Measurements from ENCODE around the gene SRGN.
"Not testable (repeated sequence)": the region's sequence is repeated elsewhere in the genome, so short reads cannot be mapped to it uniquely, and the experiment has no call there.

Gene SRGN

GRCh38 chr10:69087590-69088470, at the start of gene SRGN:
Gene SRGN (plus strand): TSS chr10:69088103. CDS start chr10:69088158, 55 bp downstream.
- no peak for DNase-seq

GRCh38 chr10:69040904-69041303, 47.0 kb upstream of the SRGN start:
- DNase-seq = not testable (repeated sequence)

GRCh38 chr10:69042417-69042816, 45.5 kb upstream of the SRGN start:
- no peak for DNase-seq

- no peak for DNase-seq
Observed at GRCh38 chr10:69042838-69043237, 45.1 kb upstream of the SRGN start.

- no peak for DNase-seq
Observed at GRCh38 chr10:69043931-69044531, 43.9 kb upstream of the SRGN start.

- no peak for DNase-seq
Observed at GRCh38 chr10:69044546-69044945, 43.4 kb upstream of the SRGN start.

- no peak for DNase-seq
Observed at GRCh38 chr10:69045441-69046300, 42.2 kb upstream of the SRGN start.

GRCh38 chr10:69047111-69047832, 40.6 kb upstream of the SRGN start:
- DNase-seq = no peak

GRCh38 chr10:69048103-69048502, 39.8 kb upstream of the SRGN start:
- DNase-seq = no peak

GRCh38 chr10:69049566-69049961, 38.3 kb upstream of the SRGN start:
- no peak for DNase-seq

- DNase-seq = no peak
Observed at GRCh38 chr10:69051303-69051702, 36.6 kb upstream of the SRGN start.

GRCh38 chr10:69051710-69052487, 36.0 kb upstream of the SRGN start:
- DNase-seq = no peak

- DNase-seq = no peak
Observed at GRCh38 chr10:69052736-69053135, 35.2 kb upstream of the SRGN start.

GRCh38 chr10:69055241-69055640, 32.7 kb upstream of the SRGN start:
- DNase-seq = no peak

- DNase-seq = no peak
Observed at GRCh38 chr10:69056129-69056528, 31.8 kb upstream of the SRGN start.

GRCh38 chr10:69056536-69057260, 31.2 kb upstream of the SRGN start:
- DNase-seq = no peak

- DNase-seq = no peak
Observed at GRCh38 chr10:69057261-69057950, 30.5 kb upstream of the SRGN start.

GRCh38 chr10:69057951-69058297, 30.0 kb upstream of the SRGN start:
- DNase-seq = no peak

- DNase-seq = no peak
Observed at GRCh38 chr10:69060127-69060798, 27.6 kb upstream of the SRGN start.

Measured in NCI-H187 (cell line).